ENCODE measurements around the gene CNTF.
"Not testable (repeated sequence)": the region's sequence is repeated elsewhere in the genome, so short reads cannot be mapped to it uniquely, and the experiment has no call there.

Gene CNTF

GRCh38 chr11:58622344-58622743, at the start of gene CNTF:
Gene CNTF, plus strand, starts transcription at chr11:58622665. Its CDS starts 88 bp downstream, at chr11:58622753.
- no peak for FAIRE-seq

- FAIRE-seq: not testable (repeated sequence)
Observed at GRCh38 chr11:58572906-58573305, 49.6 kb upstream of the CNTF start.

- no peak for FAIRE-seq
Observed at GRCh38 chr11:58573451-58574104, 48.9 kb upstream of the CNTF start.

GRCh38 chr11:58574881-58575280, 47.6 kb upstream of the CNTF start:
- FAIRE-seq: no peak

GRCh38 chr11:58575377-58576020, 47.0 kb upstream of the CNTF start, which contains the start of gene LPXN:
Gene LPXN, minus strand, starts transcription at chr11:58575856. Its CDS starts 84 bp downstream, at chr11:58575772.
- no peak for FAIRE-seq

GRCh38 chr11:58576887-58577471, 45.5 kb upstream of the CNTF start:
- FAIRE-seq: peak; percentile 74

GRCh38 chr11:58577555-58578135, 44.8 kb upstream of the CNTF start:
- FAIRE-seq: no peak

GRCh38 chr11:58578136-58578634, 44.3 kb upstream of the CNTF start:
- peak; percentile 99 for FAIRE-seq

GRCh38 chr11:58578635-58579191, 43.8 kb upstream of the CNTF start, which contains the start of gene ZFP91:
Gene ZFP91, plus strand, starts transcription at chr11:58579063. Its CDS starts 219 bp downstream, at chr11:58579282.
- FAIRE-seq: no peak

GRCh38 chr11:58579192-58580129, 43.0 kb upstream of the CNTF start:
- FAIRE-seq: no peak

GRCh38 chr11:58580311-58580710, 42.2 kb upstream of the CNTF start:
- peak; percentile 39 for FAIRE-seq

GRCh38 chr11:58582437-58582836, 40.0 kb upstream of the CNTF start:
- FAIRE-seq: no peak

- no peak for FAIRE-seq
Observed at GRCh38 chr11:58586998-58587397, 35.5 kb upstream of the CNTF start.

GRCh38 chr11:58591659-58592058, 30.8 kb upstream of the CNTF start:
- FAIRE-seq: no peak

- no peak for FAIRE-seq
Observed at GRCh38 chr11:58592760-58593472, 29.5 kb upstream of the CNTF start.

GRCh38 chr11:58594826-58595225, 27.6 kb upstream of the CNTF start:
- FAIRE-seq: no peak

- no peak for FAIRE-seq
Observed at GRCh38 chr11:58596621-58597020, 25.8 kb upstream of the CNTF start.

GRCh38 chr11:58597486-58598144, 24.9 kb upstream of the CNTF start:
- no peak for FAIRE-seq

GRCh38 chr11:58600510-58600909, 22.0 kb upstream of the CNTF start:
- FAIRE-seq: no peak

GRCh38 chr11:58606930-58607714, 15.3 kb upstream of the CNTF start:
- FAIRE-seq: no peak
